Liver (tissue), 9 donors: Measurements from ENCODE around the gene IARS2. TPM values are rescaled to one million over a fixed set of nuclear protein-coding genes. Genes with fewer than 3 reads are reported as not detected.

ENCODE experiments used
- DNase-seq: peaks from one replicate; pipeline ENCODE4 v3.0.0-alpha.2; 2017; ENCODE audit warnings: low spot score
- H3K27ac ChIP-seq, 2 donors: one replicate each; pipeline ENCODE4 v1.7.0; 2013; ENCODE audit warnings: inconsistent platforms in 2 of 2, low read length in 2 of 2, control low read depth in 1 of 2, low read depth in 1 of 2, mild to moderate bottlenecking in 1 of 2
- H3K27me3 ChIP-seq, 4 donors: one replicate each; pipeline versions ENCODE4 v1.6.1 to v1.7.0; 2013; ENCODE audit warnings: low read length in 3 of 4, inconsistent platforms in 1 of 4, mild to moderate bottlenecking in 1 of 4, moderate library complexity in 1 of 4; ENCODE audit not compliant: control insufficient read depth in 4 of 4, insufficient read depth in 4 of 4
- H3K36me3 ChIP-seq, 4 donors: one replicate each; pipeline versions ENCODE4 v1.6.1 to v1.7.0; 2013; ENCODE audit warnings: low read length in 3 of 4, mild to moderate bottlenecking in 3 of 4, low read depth in 1 of 4, moderate library complexity in 1 of 4; ENCODE audit not compliant: control insufficient read depth in 4 of 4, insufficient read depth in 3 of 4
- H3K4me1 ChIP-seq, 4 donors: one replicate each; pipeline versions ENCODE4 v1.6.1 to v1.7.0; 2013; ENCODE audit warnings: low read length in 3 of 4, mild to moderate bottlenecking in 3 of 4, moderate library complexity in 1 of 4; ENCODE audit not compliant: control insufficient read depth in 4 of 4, insufficient read depth in 4 of 4
- H3K4me3 ChIP-seq, 3 donors: one replicate each; pipeline versions ENCODE4 v1.6.1 to v1.7.0; 2013; ENCODE audit warnings: low read length in 3 of 3, control low read depth in 1 of 3, low read depth in 1 of 3, mild to moderate bottlenecking in 1 of 3
- H3K9ac ChIP-seq, 2 donors: one replicate each; pipeline ENCODE4 v1.7.0; 2013; ENCODE audit warnings: low read length in 2 of 2, mild to moderate bottlenecking in 2 of 2, moderate library complexity in 2 of 2, control low read depth in 1 of 2, low read depth in 1 of 2
- H3K9me3 ChIP-seq, 4 donors: one replicate each; pipeline versions ENCODE4 v1.6.1 to v1.7.0; 2013; ENCODE audit warnings: low read length in 3 of 4; ENCODE audit not compliant: control insufficient read depth in 4 of 4
- CTCF ChIP-seq: fragments of 150-350 bp; IDR thresholded peaks from 2 replicates; pipeline ENCODE4 v1.5.1; 2017; ENCODE audit warnings: improper control_type of control experiment, low read depth, low read length; ENCODE audit not compliant: missing input control
- EGR1 ChIP-seq, 2 donors: IDR thresholded peaks; 2 replicates each; pipeline ENCODE4 v1.6.1; 2016 to 2018; ENCODE audit warnings: antibody characterized with exemption in 2 of 2, low read depth in 2 of 2
- FOXA1 ChIP-seq: IDR thresholded peaks from 2 replicates; pipeline ENCODE4 v1.6.1; 2016; ENCODE audit warnings: antibody characterized with exemption
- FOXA2 ChIP-seq: IDR thresholded peaks from 2 replicates; pipeline ENCODE4 v1.6.1; 2016; ENCODE audit warnings: antibody characterized with exemption
- GABPA ChIP-seq, 2 donors: IDR thresholded peaks in 1 of 2; conservative IDR thresholded peaks in 1 of 2; 2 replicates each; pipeline ENCODE4 v1.6.1; 2016; ENCODE audit warnings: antibody characterized with exemption in 2 of 2, mild to moderate bottlenecking in 1 of 2, moderate library complexity in 1 of 2
- HNF4A ChIP-seq, 2 donors: conservative IDR thresholded peaks; 2 replicates each; pipeline ENCODE4 v1.6.1; 2016; ENCODE audit warnings: antibody characterized with exemption in 2 of 2, mild to moderate bottlenecking in 2 of 2
- HNF4G ChIP-seq: IDR thresholded peaks from 2 replicates; pipeline ENCODE4 v1.6.1; 2016; ENCODE audit warnings: antibody characterized with exemption
- JUND ChIP-seq, 2 donors: IDR thresholded peaks; 2 replicates each; pipeline ENCODE4 v1.6.1; 2016; ENCODE audit warnings: antibody characterized with exemption in 2 of 2
- RAD21 ChIP-seq, 2 donors: IDR thresholded peaks; 2 replicates each; pipeline ENCODE4 v1.6.1; 2016; ENCODE audit warnings: antibody characterized with exemption in 2 of 2, mild to moderate bottlenecking in 2 of 2
- REST ChIP-seq: IDR thresholded peaks from 2 replicates; pipeline ENCODE4 v1.6.1; 2016; ENCODE audit warnings: antibody characterized with exemption, mild to moderate bottlenecking
- RXRA ChIP-seq, 2 donors: IDR thresholded peaks; 2 replicates each; pipeline ENCODE4 v1.6.1; 2017 to 2018; ENCODE audit warnings: antibody characterized with exemption in 2 of 2, mild to moderate bottlenecking in 1 of 2
- YY1 ChIP-seq: IDR thresholded peaks from 2 replicates; pipeline ENCODE4 v1.6.1; 2016; ENCODE audit warnings: antibody characterized with exemption, mild to moderate bottlenecking
- ZBTB33 ChIP-seq: IDR thresholded peaks from 2 replicates; pipeline ENCODE4 v1.6.1; 2016; ENCODE audit warnings: antibody characterized with exemption
- WGBS: extraction: QIAGEN DNeasy Blood & Tissue Kit; methylation state at CpG from one replicate; pipeline ENCODE4 v1.1.7; 2013; 5-methylcytosine and 5-hydroxymethylcytosine counted together
- polyA plus RNA-seq, 2 donors: library from polyadenylated mRNA; stranded (reverse) in 1 of 2; unstranded in 1 of 2; fragments of 200-250 nt in 1 of 2; fragments of >200 nt in 1 of 2; fragmentation: Nextera tagmentation in 1 of 2; extraction: Ambion mirVana in 1 of 2; gene quantifications; one replicate each; pipeline versions ENCODE4 v1.2.1 to v1.2.3, GENCODE V29; 2013 to 2015
- total RNA-seq, 2 donors: library from RNA; depleted of rRNA; stranded (reverse); fragments of >200 nt; gene quantifications; one replicate each; pipeline ENCODE4 v1.2.3, GENCODE V29; 2014
- TF ChIP-seq, protein P1 (sequence below): IDR thresholded peaks from 2 replicates; pipeline ENCODE4 v1.6.1; 2016; ENCODE audit warnings: antibody characterized with exemption
- TF ChIP-seq, protein P2 (sequence below): IDR thresholded peaks from 2 replicates; pipeline ENCODE4 v1.6.1; 2016; ENCODE audit warnings: antibody characterized with exemption
- donor health status: healthy.
- donor health status: healthy.
- donor health status: healthy.
- donor health status: healthy.
- donor health status: healthy.

The IARS2 gene
- total and polyA plus RNA-seq, 4 donors = 31.8 to 53.8 (median 44.2) TPM

DNA sequence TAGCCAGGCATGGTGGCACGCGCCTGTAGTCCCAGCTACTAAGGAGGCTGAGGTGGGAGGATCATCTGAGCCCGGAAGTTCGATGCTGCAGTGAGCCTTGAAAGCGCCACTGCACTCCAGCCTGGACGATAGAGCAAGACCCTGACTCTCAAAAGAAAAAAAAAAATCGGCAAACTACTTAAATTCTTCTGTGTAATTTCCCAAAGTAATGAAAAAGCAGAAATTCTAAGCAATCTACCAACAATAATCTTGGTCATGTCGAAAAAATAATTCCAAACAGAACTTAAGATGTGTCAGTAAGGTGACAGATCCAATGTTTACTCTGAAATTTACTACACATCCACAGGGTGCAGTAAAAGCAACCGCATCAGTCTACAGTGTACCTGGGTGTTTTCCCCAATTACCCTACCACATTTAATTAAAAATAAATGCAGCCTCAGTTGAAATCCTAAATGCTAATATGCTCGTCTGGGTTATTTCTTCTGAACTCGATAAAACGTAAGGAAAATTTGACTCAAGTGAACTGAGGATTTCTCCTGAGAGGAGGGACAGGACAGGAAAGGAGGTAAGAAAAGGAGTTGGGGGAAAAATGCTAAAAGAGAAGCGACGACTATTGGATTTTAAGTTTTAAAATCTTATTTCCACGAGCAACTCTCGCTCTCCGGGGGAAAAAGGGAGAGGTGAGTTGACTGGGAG, 48.4 kb upstream of the IARS2 start:
- Histone ChIP-seq H3K27ac (peak overlapping the region; percentile 68 to 80), H3K27me3 (no peaks in the 10 kb centered on the region), H3K36me3 (peaks cover 0 to 2% (median 0%) of the 10 kb centered on the region in 4 donors), H3K9ac (peak overlapping the region; percentile 75 to 84), H3K9me3 (no peaks in the 10 kb centered on the region), H3K4me3 (peak overlapping the region; percentile 86 to 97 (median 95)), H3K4me1 (peaks cover 7 to 17% (median 11%) of the 10 kb centered on the region in 4 donors)
- TF ChIP-seq YY1 (no peak), CTCF (no peak), RXRA (IDR thresholded peaks at IDR 0.05) (no peak), ZBTB33 (no peak), HNF4G (no peak), HNF4A (conservative IDR thresholded peaks at IDR 0.05) (no peak)
- TF ChIP-seq, protein P1, sequence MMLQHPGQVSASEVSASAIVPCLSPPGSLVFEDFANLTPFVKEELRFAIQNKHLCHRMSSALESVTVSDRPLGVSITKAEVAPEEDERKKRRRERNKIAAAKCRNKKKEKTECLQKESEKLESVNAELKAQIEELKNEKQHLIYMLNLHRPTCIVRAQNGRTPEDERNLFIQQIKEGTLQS = no peak
- 26% methylated on average over 17 of the region's 17 CpGs for WGBS
- DNase-seq = no peak

GRCh38 chr1:220046052-220046930, 47.6 kb upstream of the IARS2 start, which contains the start of gene EPRS1:
EPRS1 (minus strand) TSS chr1:220046505; CDS start chr1:220046388, 117 bp downstream.
- DNase-seq = peak; percentile 90
- H3K4me3 ChIP-seq = peak within 1 kb of the TSS; percentile 86 to 97 (median 95)
- H3K27me3 ChIP-seq = no peaks in the 10 kb centered on the region
- peak within 1 kb of the TSS; percentile 68 to 80 for H3K27ac ChIP-seq
- under 1% methylated on average over 71 of the region's 71 CpGs for WGBS
- no peaks in the 10 kb centered on the region for H3K9me3 ChIP-seq
- peaks cover 7 to 17% (median 11%) of the 10 kb centered on the region in 4 donors for H3K4me1 ChIP-seq
- peak within 1 kb of the TSS; percentile 84 to 86 for H3K9ac ChIP-seq
- H3K36me3 ChIP-seq = peaks cover 0 to 2% (median 0%) of the 10 kb centered on the region in 4 donors
- TF ChIP-seq, protein P2, sequence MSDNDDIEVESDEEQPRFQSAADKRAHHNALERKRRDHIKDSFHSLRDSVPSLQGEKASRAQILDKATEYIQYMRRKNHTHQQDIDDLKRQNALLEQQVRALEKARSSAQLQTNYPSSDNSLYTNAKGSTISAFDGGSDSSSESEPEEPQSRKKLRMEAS = peak; percentile 66
- TF ChIP-seq RXRA (IDR thresholded peaks at IDR 0.05) = peak; percentile 57 to 75
- peak; percentile 79 for TF ChIP-seq ZBTB33
- peak; percentile 94 for TF ChIP-seq YY1
- peak; percentile 62 to 75 for TF ChIP-seq RAD21 (IDR thresholded peaks at IDR 0.05)
- TF ChIP-seq FOXA1 = peak; percentile 7
- TF ChIP-seq HNF4G = peak; percentile 25
- TF ChIP-seq, protein P1 = peak; percentile 9
- TF ChIP-seq FOXA2 = peak; percentile 54
- TF ChIP-seq REST = peak; percentile 39
- TF ChIP-seq EGR1 (IDR thresholded peaks at IDR 0.05; ENCODE audit: low read depth in 2 of 2) = no peak
- TF ChIP-seq JUND (IDR thresholded peaks at IDR 0.05) = peak; percentile 59 to 79
- peak; percentile 88 for TF ChIP-seq CTCF
- peak in 1 of 2 donors; percentile 59 for TF ChIP-seq GABPA (IDR thresholded peaks at IDR 0.05 in 1 of 2, conservative IDR thresholded peaks at IDR 0.05 in 1 of 2)
